Testis (tissue), 3 donors: Measurements from ENCODE around the gene STK17A. TPM values are rescaled to one million over a fixed set of nuclear protein-coding genes. Genes with fewer than 3 reads are reported as not detected.

Source experiments
- DNase-seq: peaks from one replicate; pipeline ENCODE4 v3.0.0-alpha.2; 2019
- H3K27ac ChIP-seq, 2 donors: fragments of 200-600 bp; sonication (generic); one replicate each; pipeline ENCODE4 v1.5.1; 2019
- H3K27me3 ChIP-seq: fragments of 200-600 bp; sonication (generic); one replicate; pipeline ENCODE4 v1.5.1; 2019
- H3K36me3 ChIP-seq: fragments of 200-600 bp; sonication (generic); one replicate; pipeline ENCODE4 v1.5.1; 2017; ENCODE audit warnings: low read depth; ENCODE audit errors: missing control alignments
- H3K4me1 ChIP-seq: fragments of 200-600 bp; sonication (generic); one replicate; pipeline ENCODE4 v1.5.1; 2019
- H3K4me3 ChIP-seq, 2 donors: fragments of 200-600 bp; sonication (generic); one replicate each; pipeline ENCODE4 v1.5.1; 2017 to 2019
- H3K9me3 ChIP-seq: fragments of 200-600 bp; sonication (generic); one replicate; pipeline ENCODE4 v1.5.1; 2017
- CTCF ChIP-seq, 3 experiments: fragments of 450-650 bp in 2 of 3; fragments of 200-600 bp in 1 of 3; sonication (generic) in 1 of 3; IDR thresholded peaks; one replicate each; pipeline ENCODE4 v1.5.1; 2016 to 2019; ENCODE audit warnings: antibody characterized with exemption in 3 of 3, mild to moderate bottlenecking in 2 of 3, moderate library complexity in 1 of 3
- POLR2A ChIP-seq: fragments of 450-650 bp; IDR thresholded peaks from one replicate; pipeline ENCODE4 v1.6.1; 2017; ENCODE audit warnings: antibody characterized with exemption, mild to moderate bottlenecking, moderate library complexity
- WGBS, 2 donors: methylation state at CpG; one replicate each; pipeline ENCODE4 v1.1.5; 2018; 5-methylcytosine and 5-hydroxymethylcytosine counted together
- intact Hi-C: fragments of 100-400 bp; cut with DNase I; formaldehyde crosslinking; loops from one replicate; pipeline ENCODE4 v1.15.1; 2023; ENCODE audit warnings: low total_unique reads
- polyA plus RNA-seq: library from polyadenylated mRNA; stranded (reverse); fragments of 350-450 nt; fragmentation: Illumina TruSeq; extraction: RNeasy Lipid Tissue Mini Kit (QIAGEN cat#74804); gene quantifications from one replicate; pipeline ENCODE4 v1.2.3, GENCODE V29; 2014; ENCODE audit warnings: low read depth, low replicate concordance; ENCODE audit not compliant: insufficient read depth
- total RNA-seq, 2 donors: library from RNA; depleted of rRNA; stranded (reverse); fragments of >200 nt; gene quantifications; one replicate each; pipeline ENCODE4 v1.2.3, GENCODE V29; 2016

Gene STK17A
- total and polyA plus RNA-seq, 3 donors from 2014 or later, result 14.8 to 43.2 (median 18.8) TPM

- Histone ChIP-seq H3K4me3 (no peak overlapping the region), H3K27me3 (no peaks in the 10 kb centered on the region), H3K27ac (no peak overlapping the region), H3K9me3 (no peaks in the 10 kb centered on the region), H3K36me3 (no peaks in the 10 kb centered on the region), H3K4me1 (no peaks in the 10 kb centered on the region)
- WGBS, 2 donors, result 86 to 88% methylated on average over 4 of the region's 4 CpGs
- no peak for TF ChIP-seq CTCF (IDR thresholded peaks at IDR 0.05)
- TF ChIP-seq POLR2A, result no peak
- intact Hi-C loops, result no loop called here
- no peak for DNase-seq
Observed at GRCh38 chr7:43619213-43620012, 36.5 kb downstream of the STK17A start.

GRCh38 chr7:43621729-43622448 lies 39.0 kb downstream of the STK17A start:
- no peak for TF ChIP-seq POLR2A
- no peak for TF ChIP-seq CTCF (IDR thresholded peaks at IDR 0.05)
- 61 to 63% methylated on average over 5 of the region's 5 CpGs for WGBS, 2 donors
- Histone ChIP-seq H3K27me3 (no peaks in the 10 kb centered on the region), H3K36me3 (no peaks in the 10 kb centered on the region), H3K4me1 (no peaks in the 10 kb centered on the region), H3K4me3 (no peak overlapping the region), H3K9me3 (no peaks in the 10 kb centered on the region), H3K27ac (no peak overlapping the region)
- intact Hi-C loops, result no loop called here
- DNase-seq, result no peak

GRCh38 chr7:43624156-43624555 lies 41.2 kb downstream of the STK17A start:
- Histone ChIP-seq H3K4me3 (no peak overlapping the region), H3K36me3 (no peaks in the 10 kb centered on the region), H3K27me3 (no peaks in the 10 kb centered on the region), H3K4me1 (no peaks in the 10 kb centered on the region), H3K9me3 (no peaks in the 10 kb centered on the region), H3K27ac (no peak overlapping the region)
- no peak for DNase-seq
- intact Hi-C loops, result no loop called here
- 93 to 99% methylated on average over 2 of the region's 2 CpGs for WGBS, 2 donors
- TF ChIP-seq CTCF (IDR thresholded peaks at IDR 0.05) (no peak), POLR2A (no peak)

GRCh38 chr7:43625453-43625852 lies 42.5 kb downstream of the STK17A start:
- Histone ChIP-seq H3K4me1 (no peaks in the 10 kb centered on the region), H3K36me3 (no peaks in the 10 kb centered on the region), H3K9me3 (no peaks in the 10 kb centered on the region), H3K27ac (no peak overlapping the region), H3K27me3 (no peaks in the 10 kb centered on the region), H3K4me3 (no peak overlapping the region)
- no peak for TF ChIP-seq POLR2A
- TF ChIP-seq CTCF (IDR thresholded peaks at IDR 0.05), result no peak
- no peak for DNase-seq
- intact Hi-C loops, result no loop called here
